ENCODE data around the gene OR5B17.
"Not testable (repeated sequence)": the region's sequence is repeated elsewhere in the genome, so short reads cannot be mapped to it uniquely, and the experiment has no call there.

OR5B17 gene

DNA sequence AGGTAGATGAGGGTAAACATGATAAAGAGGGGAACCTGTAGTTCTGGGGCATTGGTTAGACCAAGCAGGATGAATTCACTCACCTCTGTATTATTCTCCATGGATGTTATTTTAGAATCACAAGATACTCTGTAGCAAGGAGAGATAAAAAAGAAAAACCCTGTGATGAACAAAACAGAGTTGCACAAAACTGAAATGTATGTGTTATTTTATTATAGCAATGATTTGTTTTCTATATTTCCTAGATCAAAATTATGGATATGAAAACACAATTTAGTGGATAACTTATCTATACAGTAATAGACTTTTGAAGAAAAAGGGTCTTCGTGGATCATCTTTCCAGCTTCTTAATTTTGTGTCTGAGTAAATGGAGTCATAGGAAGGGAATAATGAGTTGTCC, at the start of gene OR5B17:
Gene OR5B17, minus strand, starts transcription at position 101 of the 400 bp plus-strand sequence. Its CDS starts 0 bp downstream, at position 101.
- DNase-seq (ENCODE audit: low read depth in 2 of 3, low spot score in 1 of 3) = no peak

DNA sequence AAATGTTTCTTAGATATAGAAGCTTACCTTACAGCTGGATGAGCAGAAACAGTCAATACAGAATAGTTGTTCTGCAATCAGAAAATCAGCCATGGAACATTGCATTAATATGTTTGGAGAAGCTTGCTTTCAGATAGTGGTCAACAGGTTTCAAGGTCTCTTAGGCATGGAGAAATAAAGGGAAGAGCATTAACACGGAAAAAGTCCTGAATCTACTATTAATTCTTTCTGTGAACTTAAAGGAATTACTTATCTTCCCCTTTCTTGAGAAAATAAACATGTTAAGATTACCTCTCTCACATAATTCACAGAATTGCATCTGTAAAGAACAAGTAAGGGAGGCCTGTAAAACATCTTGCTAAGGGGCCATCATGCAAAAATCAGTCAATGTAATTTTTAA, 47.9 kb upstream of the OR5B17 start, which contains the start of gene OR5B3:
Gene OR5B3, minus strand, starts transcription at position 101 of the 400 bp plus-strand sequence. CDS start 3,465 bp downstream, outside the sequence.
- no peak for DNase-seq (ENCODE audit: low read depth in 2 of 3, low spot score in 1 of 3)

DNA sequence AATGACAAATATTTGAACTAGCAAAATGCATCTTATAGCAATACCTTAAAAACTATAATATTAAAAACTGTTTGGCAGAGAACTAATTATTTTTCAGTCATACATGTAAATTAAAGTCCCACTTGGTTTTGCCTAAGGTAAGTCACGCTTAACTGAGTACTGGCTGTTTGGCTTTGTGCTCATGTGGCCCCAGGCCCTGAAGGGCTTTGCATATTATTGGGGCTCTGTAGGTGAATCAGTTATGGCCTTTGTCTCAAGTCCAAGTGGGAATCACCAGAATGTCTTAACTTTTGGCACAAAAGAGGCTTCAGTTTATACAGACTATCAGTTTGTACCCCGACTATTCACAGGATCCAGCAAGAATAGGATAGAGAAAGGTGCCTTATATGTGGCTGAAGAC, 40.8 kb upstream of the OR5B17 start:
- DNase-seq (ENCODE audit: low read depth in 2 of 3, low spot score in 1 of 3) = not testable (repeated sequence)

DNA sequence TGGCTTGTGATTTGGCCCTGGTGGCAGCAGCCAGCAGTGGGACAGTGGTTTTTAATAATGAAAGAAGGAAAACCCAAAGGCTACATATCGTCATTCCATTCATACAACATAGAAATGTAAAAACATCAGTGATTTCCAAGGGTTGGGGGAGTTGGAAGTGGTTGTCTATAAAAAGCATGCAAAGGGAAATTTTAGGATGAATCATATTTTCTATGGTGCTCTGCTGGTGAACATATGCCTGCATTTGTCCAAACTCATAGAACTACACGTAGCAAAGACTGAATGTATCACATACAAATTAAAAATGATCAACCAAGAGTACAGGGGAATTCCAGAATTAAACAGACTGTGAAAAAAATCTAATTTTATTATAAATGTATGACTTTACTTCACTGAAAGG, 36.7 kb upstream of the OR5B17 start:
- DNase-seq (ENCODE audit: low read depth in 2 of 3, low spot score in 1 of 3) = no peak

DNA sequence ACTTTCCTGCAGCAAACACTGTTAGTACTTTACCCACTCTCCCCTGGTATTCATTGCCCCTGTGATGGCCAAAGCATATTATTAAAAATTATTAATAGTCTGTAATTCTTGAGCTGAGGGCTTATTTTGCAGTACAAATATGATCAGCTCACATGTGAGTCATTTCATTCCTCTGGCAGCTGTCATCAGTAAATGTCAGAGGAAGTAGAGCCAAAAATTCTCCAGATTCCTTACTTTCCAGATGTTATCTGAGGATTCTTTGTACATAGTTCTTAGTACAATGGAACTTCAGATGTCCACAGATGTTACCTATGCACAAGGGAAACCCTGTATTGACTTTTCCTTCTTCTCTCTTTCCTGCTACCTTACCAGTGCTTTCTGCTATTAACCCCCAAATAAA, 35.3 kb upstream of the OR5B17 start:
- DNase-seq (ENCODE audit: low read depth in 2 of 3, low spot score in 1 of 3) = no peak

DNA sequence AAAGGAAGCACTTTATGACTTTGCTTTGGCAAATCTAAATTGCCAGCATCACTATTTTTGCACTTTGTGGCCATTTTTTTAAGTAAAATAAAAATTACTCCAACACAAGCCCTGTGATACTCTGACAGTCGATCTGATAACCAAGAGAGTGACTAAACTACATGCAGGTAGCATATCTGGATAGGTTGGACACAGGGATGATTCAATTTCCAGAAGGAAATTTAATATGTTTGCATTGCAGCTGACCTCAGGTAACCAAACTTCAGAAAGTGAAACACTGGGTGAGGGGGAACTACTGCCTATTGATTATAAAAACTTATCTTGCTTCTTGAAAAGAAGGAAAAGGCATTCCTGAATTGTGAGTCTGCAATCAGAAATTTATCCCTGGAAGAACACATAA, 33.9 kb upstream of the OR5B17 start:
- no peak for DNase-seq (ENCODE audit: low read depth in 2 of 3, low spot score in 1 of 3)

GRCh38 chr11:58391879-58392278, 33.0 kb upstream of the OR5B17 start:
- no peak for DNase-seq (ENCODE audit: low read depth in 2 of 3, low spot score in 1 of 3)

GRCh38 chr11:58390551-58391063, 31.7 kb upstream of the OR5B17 start:
- DNase-seq (ENCODE audit: low read depth in 2 of 3, low spot score in 1 of 3) = no peak

DNA sequence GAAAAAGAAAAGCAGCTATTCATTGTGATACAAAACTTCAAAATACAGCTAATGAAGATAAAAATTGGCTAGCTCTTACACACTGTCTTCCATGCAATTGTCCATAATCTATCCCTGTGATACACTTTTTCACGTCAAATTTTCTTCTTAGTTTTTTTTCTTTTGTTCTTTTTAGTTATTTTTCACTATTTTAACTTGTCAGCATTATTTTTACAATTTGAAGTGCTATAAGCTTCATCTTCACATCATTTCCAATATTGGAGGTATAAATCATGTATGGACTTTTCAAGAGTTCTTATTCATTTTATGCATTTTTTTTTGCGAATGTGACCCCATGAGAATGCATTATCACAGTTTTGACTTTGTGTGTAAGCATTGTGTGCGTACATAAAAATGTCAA, 4.1 kb downstream of the OR5B17 start:
- DNase-seq (ENCODE audit: low read depth in 2 of 3, low spot score in 1 of 3) = no peak

GRCh38 chr11:58345204-58345603, 13.7 kb downstream of the OR5B17 start:
- no peak for DNase-seq (ENCODE audit: low read depth in 2 of 3, low spot score in 1 of 3)

DNA sequence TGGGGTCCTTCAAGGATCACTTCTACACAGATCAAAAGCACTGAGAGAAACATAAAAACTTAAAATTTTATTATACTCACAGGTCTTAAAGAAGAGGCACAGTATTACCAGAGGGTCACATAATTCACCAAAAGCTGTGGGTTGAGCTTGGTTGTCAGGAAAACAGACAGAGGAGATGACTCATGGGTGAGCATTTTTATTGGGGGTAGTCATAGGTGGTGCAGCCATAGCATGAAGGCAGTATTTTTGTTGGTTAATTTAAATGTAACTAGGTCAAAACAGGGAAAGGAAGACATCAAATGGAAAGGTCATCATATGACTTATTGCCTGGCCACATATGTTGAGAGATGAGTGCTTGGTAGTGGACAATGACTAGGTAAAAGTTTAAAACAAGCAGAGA, 24.2 kb downstream of the OR5B17 start:
- no peak for DNase-seq (ENCODE audit: low read depth in 2 of 3, low spot score in 1 of 3)

GRCh38 chr11:58330861-58331260, 28.0 kb downstream of the OR5B17 start:
- DNase-seq (ENCODE audit: low read depth in 2 of 3, low spot score in 1 of 3) = no peak

- no peak for DNase-seq (ENCODE audit: low read depth in 2 of 3, low spot score in 1 of 3)
These were observed 40.3 kb downstream of the OR5B17 start for GRCh38 chr11:58318532-58318931.

GRCh38 chr11:58316142-58316541, 42.7 kb downstream of the OR5B17 start:
- no peak for DNase-seq (ENCODE audit: low read depth in 2 of 3, low spot score in 1 of 3)

All from stimulated activated CD4-positive, alpha-beta T cell treated with anti-CD3 and anti-CD28 coated beads, Interleukin-12 subunit alpha, Interleukin-12 subunit beta, amount 100 ng/mL, for 48 hours (primary cell).